HEK293T (cell line): ENCODE results near the gene MBOAT2.

Experiments used
- ARNT ChIP-seq: fragments of 450-650 bp; IDR thresholded peaks from 2 replicates; pipeline ENCODE4 v1.6.1; 2017; ENCODE audit warnings: mild to moderate bottlenecking
- BHLHE40 ChIP-seq: fragments of 450-650 bp; IDR thresholded peaks from 2 replicates; pipeline ENCODE4 v1.6.1; 2016; ENCODE audit warnings: mild to moderate bottlenecking, moderate library complexity, borderline replicate concordance
- CTBP1 ChIP-seq: fragments of 450-650 bp; IDR thresholded peaks from 2 replicates; pipeline ENCODE4 v1.6.1; 2016; ENCODE audit warnings: borderline replicate concordance
- FOXA1 ChIP-seq: fragments of 450-650 bp; IDR thresholded peaks from 2 replicates; pipeline ENCODE4 v1.6.1; 2016; ENCODE audit warnings: mild to moderate bottlenecking
- FOXM1 ChIP-seq: fragments of 450-650 bp; IDR thresholded peaks from 2 replicates; pipeline ENCODE4 v1.6.1; 2017; ENCODE audit warnings: mild to moderate bottlenecking, borderline replicate concordance
- LEF1 ChIP-seq: fragments of 450-650 bp; IDR thresholded peaks from 2 replicates; pipeline ENCODE4 v1.6.1; 2017; ENCODE audit warnings: mild to moderate bottlenecking, borderline replicate concordance

DNA sequence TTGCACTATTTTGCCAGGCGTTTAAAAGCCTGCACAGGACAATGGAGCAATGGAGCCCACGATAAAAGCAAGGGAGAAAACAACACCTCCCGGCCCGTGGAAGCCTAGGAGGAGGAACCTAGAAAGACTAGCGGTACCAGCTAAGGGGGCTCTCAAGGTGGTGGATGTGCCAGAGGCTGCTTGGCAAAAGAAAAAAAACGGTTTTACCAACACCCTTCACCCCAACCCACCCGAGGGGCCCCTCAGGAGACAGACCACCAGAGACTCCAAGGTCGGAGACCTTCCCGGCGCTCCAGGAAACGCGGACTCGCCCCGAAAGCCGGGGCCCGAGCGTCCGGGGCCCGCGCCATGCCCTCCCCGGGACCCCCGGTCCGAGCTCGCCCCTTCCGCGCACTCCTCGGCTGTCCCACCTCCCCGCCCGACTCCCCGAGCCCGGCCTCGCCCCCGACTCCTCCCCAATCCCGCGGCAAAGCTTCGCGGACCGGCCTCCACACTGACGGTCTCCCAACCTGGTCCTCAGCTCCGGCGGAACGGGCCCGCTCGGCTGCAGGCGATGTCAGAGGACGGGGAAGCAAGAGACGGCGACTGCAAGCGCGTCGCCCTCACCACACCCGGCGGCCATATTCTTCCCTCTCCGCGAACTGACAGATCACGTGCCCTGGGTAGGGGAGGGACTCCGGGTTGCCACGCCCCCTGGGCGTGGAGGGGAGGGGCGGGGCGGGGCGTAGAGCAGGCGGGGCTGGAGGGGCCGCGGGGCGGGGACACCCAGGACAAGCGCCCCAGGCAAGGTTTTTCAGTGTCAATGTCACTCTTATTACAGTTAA is 166.3 kb downstream of the MBOAT2 start, which contains the start of gene KIDINS220:
- TF ChIP-seq CTBP1 (no peak), BHLHE40 (no peak), FOXA1 (no peak), FOXM1 (no peak), LEF1 (no peak), ARNT (no peak)
